H1 (cell line): ENCODE measurements around the gene KLHL17. TPM values are rescaled to one million over a fixed set of nuclear protein-coding genes. Genes with fewer than 3 reads are reported as not detected.

Source experiments
- ATF3 ChIP-seq: IDR thresholded peaks from 2 replicates; pipeline ENCODE4 v1.6.1; 2011; ENCODE audit warnings: low read depth, mild to moderate bottlenecking, low read length; ENCODE audit not compliant: insufficient read depth
- CHD1 ChIP-seq: IDR thresholded peaks from 2 replicates; pipeline ENCODE4 v1.6.1; 2012; ENCODE audit warnings: low read depth, low read length, improper control_type of control experiment
- CHD2 ChIP-seq: IDR thresholded peaks from 2 replicates; pipeline ENCODE4 v1.6.1; 2012; ENCODE audit warnings: low read length, improper control_type of control experiment
- CTBP2 ChIP-seq: IDR thresholded peaks from 2 replicates; pipeline ENCODE4 v1.7.0; 2011; ENCODE audit warnings: borderline replicate concordance, mild to moderate bottlenecking, moderate library complexity, mixed read lengths, low read length; ENCODE audit not compliant: insufficient read depth, insufficient read length
- EGR1 ChIP-seq: IDR thresholded peaks from 2 replicates; pipeline ENCODE4 v1.6.1; 2011; ENCODE audit warnings: low read depth, low read length, borderline replicate concordance
- HDAC6 ChIP-seq: IDR thresholded peaks from one replicate; pipeline ENCODE4 v1.7.1; 2012; ENCODE audit warnings: low read depth, mild to moderate bottlenecking, inconsistent platforms, low read length, moderate library complexity
- KDM4A ChIP-seq: IDR thresholded peaks from one replicate; pipeline ENCODE4 v1.7.1; 2012; ENCODE audit warnings: low read depth, mild to moderate bottlenecking, moderate library complexity, low read length, inconsistent platforms; ENCODE audit not compliant: severe bottlenecking
- KDM5A ChIP-seq: fragments of 200-600 bp; IDR thresholded peaks from 2 replicates; pipeline ENCODE4 v1.7.1; 2012; ENCODE audit warnings: mild to moderate bottlenecking, low read length, inconsistent platforms, mixed read lengths
- NRF1 ChIP-seq: IDR thresholded peaks from 2 replicates; pipeline ENCODE4 v1.6.1; 2011; ENCODE audit warnings: mild to moderate bottlenecking, low read depth, low read length, improper control_type of control experiment
- PHF8 ChIP-seq: fragments of 200-600 bp; sonication (generic); conservative IDR thresholded peaks from 2 replicates; pipeline ENCODE4 v1.7.1; 2012; ENCODE audit warnings: low read depth, mild to moderate bottlenecking, inconsistent platforms, low read length, moderate library complexity
- RAD21 ChIP-seq, 2 experiments: IDR thresholded peaks in 1 of 2; conservative IDR thresholded peaks in 1 of 2; 2 replicates each; pipeline ENCODE4 v1.6.1; 2011; ENCODE audit warnings: low read depth in 2 of 2, low read length in 2 of 2, improper control_type of control experiment in 1 of 2, inconsistent platforms in 1 of 2, mild to moderate bottlenecking in 1 of 2, moderate library complexity in 1 of 2
- SIRT6 ChIP-seq: IDR thresholded peaks from one replicate; pipeline ENCODE4 v1.7.1; 2012; ENCODE audit warnings: low read length, inconsistent platforms
- SIX5 ChIP-seq: IDR thresholded peaks from 2 replicates; pipeline ENCODE4 v1.6.1; 2011; ENCODE audit warnings: mild to moderate bottlenecking, low read depth, low read length
- SP4 ChIP-seq: IDR thresholded peaks from 2 replicates; pipeline ENCODE4 v1.6.1; 2012; ENCODE audit warnings: low read length, inconsistent platforms
- SRF ChIP-seq: IDR thresholded peaks from 2 replicates; pipeline ENCODE4 v1.6.1; 2011; ENCODE audit warnings: mild to moderate bottlenecking, low read depth, low read length, moderate library complexity
- TAF1 ChIP-seq: IDR thresholded peaks from 2 replicates; pipeline ENCODE4 v1.6.1; 2011; ENCODE audit warnings: mild to moderate bottlenecking, low read depth, low read length
- TAF7 ChIP-seq: optimal IDR thresholded peaks from 2 replicates; pipeline ENCODE3; 2011; ENCODE audit warnings: low read depth, mild to moderate bottlenecking, inconsistent platforms, low read length, moderate library complexity, borderline replicate concordance
- TEAD4 ChIP-seq: IDR thresholded peaks from 2 replicates; pipeline ENCODE4 v1.6.1; 2012; ENCODE audit warnings: low read depth, low read length, inconsistent platforms, mixed read lengths
- polyA plus RNA-seq, 7 experiments: library from polyadenylated mRNA; depleted of rRNA in 3 of 7; stranded (reverse) in 5 of 7; unstranded in 2 of 7; fragments of >200 nt in 5 of 7; fragments of 200-250 nt in 2 of 7; gene quantifications; 1 replicate in 5 of 7; 2 replicates in 1 of 7; 4 replicates in 1 of 7; pipeline versions ENCODE4 v1.2.1 to v1.2.3, GENCODE V29; 2011 to 2013; ENCODE audit warnings: missing spikeins in 2 of 7, mixed read lengths in 2 of 7
- total RNA-seq: library from RNA; stranded (reverse); fragmentation: NEBNext Ultra II Directional; extraction: Animal tissue kit (Norgen Biotek cat#: 25700); gene quantifications from 2 replicates; pipeline ENCODE4 v1.2.1, GENCODE V29; 2021

The KLHL17 gene
- total and polyA plus RNA-seq, 2 of the 8 experiments (the other 6 are each of a cell fraction or from before 2014, with no cell fraction given): 32.6 to 36.1 TPM

- TF ChIP-seq KDM5A: no peak
- TF ChIP-seq NRF1: no peak
- TF ChIP-seq RAD21 (IDR thresholded peaks at IDR 0.05 in 1 of 2, conservative IDR thresholded peaks at IDR 0.05 in 1 of 2; ENCODE audit: low read depth in 2 of 2, low read length in 2 of 2): no peak
- TF ChIP-seq TEAD4: no peak
- TF ChIP-seq ATF3: no peak
- no peak for TF ChIP-seq SIX5
- no peak for TF ChIP-seq SIRT6
- no peak for TF ChIP-seq TAF7
- no peak for TF ChIP-seq SP4
- no peak for TF ChIP-seq CTBP2
- peak; percentile 87; the same call in 1 of the 2 replicates for TF ChIP-seq EGR1
- TF ChIP-seq CHD2: no peak
- TF ChIP-seq CHD1: no peak
- TF ChIP-seq PHF8: no peak
- no peak for TF ChIP-seq TAF1
- no peak for TF ChIP-seq SRF
- no peak for TF ChIP-seq HDAC6
- no peak for TF ChIP-seq KDM4A
Observed at GRCh38 chr1:941588-942383, 18.6 kb upstream of the KLHL17 start (continued).
